Measurements from ENCODE around the gene GAP43. TPM values are rescaled to one million over a fixed set of nuclear protein-coding genes. Genes with fewer than 3 reads are reported as not detected.

GAP43 gene
- total and polyA plus RNA-seq, 2 of the 4 experiments (the other 2 are of a cell fraction): 0.36 to 0.51 TPM

- no peak overlapping the region for H2BK20ac ChIP-seq (ENCODE audit: low read depth, low read length)
- H2BK120ac ChIP-seq (ENCODE audit: low read depth, low read length): no peak overlapping the region
- no peaks in the 10 kb centered on the region for H3K9me1 ChIP-seq (ENCODE audit: insufficient read depth, low read length)
- H2AK9ac ChIP-seq (replicated peaks; ENCODE audit: low read depth, low read length, poor library complexity): no peak overlapping the region
- no peak overlapping the region for H3K56ac ChIP-seq (ENCODE audit: extremely low read depth, insufficient read depth, low read length)
- ChIA-PET CTCF (no interaction called here), POLR2A (ENCODE audit: unreplicated experiment) (no interaction called here)
- H3K4me1 ChIP-seq (ENCODE audit: control insufficient read depth, insufficient read depth, low read length): no peaks in the 10 kb centered on the region
- H3K14ac ChIP-seq (replicated peaks; ENCODE audit: low read depth, low read length): no peak overlapping the region
- DNase-seq (no peak), ATAC-seq (ENCODE audit: low read depth) (no peak)
- intact Hi-C loops (cut with micrococcal nuclease) (no loop called here), in situ Hi-C loops (cut with MboI; ENCODE audit: low sequenced_read_pairs) (no loop called here), dilution Hi-C loops (cut with HindIII; ENCODE audit: low sequenced_read_pairs, unreplicated experiment) (no loop called here)
- H3K4me2 ChIP-seq (ENCODE audit: low read depth, low read length): no peak overlapping the region
- no peak overlapping the region for H3K27ac ChIP-seq (ENCODE audit: insufficient read depth, low read length)
- H2BK15ac ChIP-seq (ENCODE audit: low read depth, low read length): no peak overlapping the region
- H3K4me3 ChIP-seq (ENCODE audit: insufficient read depth, low read depth, low read length): no peak overlapping the region
- BruUV-seq (replicated peaks): no TSS peak
- no peak overlapping the region for H3K23ac ChIP-seq (ENCODE audit: low read depth, low read length)
- WGBS, 2 experiments (ENCODE audit: extremely low coverage in 2 of 2, insufficient read length in 1 of 2): no CpG with 5 or more reads among the region's 3 CpGs
- no peak overlapping the region for H4K5ac ChIP-seq (ENCODE audit: low read depth, low read length)
- no peak overlapping the region for H4K8ac ChIP-seq (ENCODE audit: low read depth in 2 of 2, low read length in 2 of 2)
- no peak overlapping the region for H3K18ac ChIP-seq (ENCODE audit: low read depth, low read length)
- H2BK5ac ChIP-seq (ENCODE audit: low read depth, low read length, poor library complexity, severe bottlenecking): no peak overlapping the region
- H3K4ac ChIP-seq (ENCODE audit: low read depth, low read length): no peak overlapping the region
- no peaks in the 10 kb centered on the region for H3K9me3 ChIP-seq (ENCODE audit: control insufficient read depth, insufficient read depth, low read length)
- no peaks in the 10 kb centered on the region; the same call in 1 of the 2 replicates for H3K27me3 ChIP-seq (ENCODE audit: control insufficient read depth, insufficient read depth, low read length)
- H3K9ac ChIP-seq (ENCODE audit: low read depth, low read length): no peak overlapping the region
- H4K91ac ChIP-seq (ENCODE audit: insufficient read depth, low read depth, low read length): no peak overlapping the region
- H3K79me1 ChIP-seq (ENCODE audit: low read depth in 1 of 2, low read length in 2 of 2): no peaks in the 10 kb centered on the region
- H4K20me1 ChIP-seq (ENCODE audit: insufficient read depth, low read length): no peaks in the 10 kb centered on the region
- H3K36me3 ChIP-seq (ENCODE audit: control insufficient read depth, insufficient read depth, low read length): no peaks in the 10 kb centered on the region
- no peak overlapping the region for H2AK5ac ChIP-seq (ENCODE audit: low read depth, low read length)
- H2AFZ ChIP-seq (replicated peaks; ENCODE audit: low read length, poor library complexity): no peak overlapping the region
- no peak for TF ChIP-seq POLR2A (IDR thresholded peaks at IDR 0.05; ENCODE audit: low read depth, low read length)
- peak; percentile 54; the same call in 1 of the 2 replicates for TF ChIP-seq CEBPB (IDR thresholded peaks at IDR 0.05; ENCODE audit: low read depth, low read length)
These were observed 102.5 kb downstream of the GAP43 start for GRCh38 chr3:115725800-115726199.
